NCI-H2107 (cell line): ENCODE measurements around the gene DDX41.
"Not testable (repeated sequence)": the region's sequence is repeated elsewhere in the genome, so short reads cannot be mapped to it uniquely, and the experiment has no call there.

Experiments used
- DNase-seq: peaks from one replicate; lab custom pipeline; 2025; lab: John Stamatoyannopoulos, UW

Gene DDX41

DNA sequence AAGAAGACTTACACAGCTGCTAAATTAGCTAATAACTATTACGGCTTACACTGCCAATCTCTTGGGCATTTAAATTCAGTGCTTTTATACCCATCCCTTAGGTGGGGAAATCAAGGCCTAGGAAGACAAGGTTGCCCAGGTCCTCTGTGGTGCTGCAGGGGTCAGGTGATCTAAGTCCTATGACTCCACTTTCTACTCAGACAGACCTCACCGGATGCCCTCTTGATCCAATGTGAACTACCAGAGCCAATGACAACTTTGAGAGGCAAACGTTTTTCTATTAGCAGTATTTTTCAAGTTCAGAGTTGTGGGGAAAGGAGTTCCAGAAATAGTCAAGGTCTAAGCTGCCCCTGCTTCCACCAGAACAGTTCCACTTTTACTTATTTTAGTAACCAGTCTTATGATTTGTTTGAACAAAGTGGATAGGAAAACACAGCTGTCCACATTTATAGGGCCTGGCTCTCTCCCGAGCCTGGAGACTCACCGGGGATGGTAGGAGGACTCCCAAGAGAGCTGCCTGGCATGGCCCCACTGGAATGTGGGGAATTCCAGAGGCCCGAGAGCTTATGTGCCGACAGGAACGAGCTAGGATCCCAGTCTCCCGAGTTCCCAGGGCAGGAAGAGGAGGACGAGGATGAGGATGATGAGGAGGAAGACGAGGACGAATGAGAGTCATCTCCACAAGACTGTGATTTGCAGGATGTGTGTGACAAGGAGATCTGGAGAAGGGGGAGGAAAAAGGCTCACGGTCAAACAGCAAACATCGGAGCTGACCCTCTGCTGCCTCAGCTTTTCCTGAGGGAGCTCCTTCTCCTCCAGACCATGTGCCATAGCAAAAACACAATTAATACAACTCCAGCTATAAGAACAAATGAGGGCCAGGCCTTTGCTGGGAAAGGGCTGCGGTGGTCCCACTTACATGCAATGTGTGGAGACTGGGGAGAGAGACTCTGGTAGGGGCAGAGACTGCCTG, 20.9 kb upstream of the DDX41 start:
- DNase-seq = no peak

DNA sequence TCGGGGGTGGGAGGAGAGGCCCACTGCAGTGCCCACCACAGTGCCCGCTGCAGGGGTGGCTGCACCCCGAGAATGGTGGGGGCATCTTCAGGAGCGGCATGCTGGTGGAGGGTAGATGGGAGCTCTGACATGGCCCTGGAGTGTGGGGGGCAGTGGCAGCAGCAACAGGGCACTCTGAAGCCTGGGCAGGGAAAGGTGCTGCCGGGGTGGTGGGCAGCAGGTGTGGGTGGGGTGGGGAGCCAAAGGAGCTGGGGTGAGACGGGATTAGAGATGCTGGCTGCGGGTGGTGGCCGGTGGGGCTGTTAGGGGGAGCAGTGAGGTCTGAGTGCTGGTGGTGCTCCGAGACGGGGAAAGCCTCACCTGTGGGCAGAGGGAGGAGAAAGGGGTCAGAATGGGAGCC, 19.6 kb upstream of the DDX41 start:
- DNase-seq = no peak

DNA sequence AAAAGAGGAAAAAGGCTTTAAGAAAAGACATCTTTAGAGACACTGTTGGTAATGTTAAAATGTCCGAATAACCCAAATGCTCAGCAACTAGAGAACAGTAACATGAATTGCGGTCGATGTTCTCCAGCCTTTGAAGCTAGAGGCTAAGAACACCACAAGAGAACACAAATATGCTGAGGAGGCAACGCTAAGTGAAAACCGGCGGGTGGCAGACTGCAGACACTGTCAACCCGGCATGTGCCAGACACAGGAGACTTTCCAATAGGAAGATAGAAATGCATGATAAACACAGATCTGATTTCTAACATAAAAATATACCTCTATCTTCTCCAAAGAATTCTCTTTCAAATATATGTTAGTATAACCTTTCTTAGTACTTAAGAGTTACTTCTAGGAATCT, 18.4 kb upstream of the DDX41 start:
- DNase-seq = no peak

GRCh38 chr5:177534433-177534832, 17.7 kb upstream of the DDX41 start:
- DNase-seq = not testable (repeated sequence)

- no peak for DNase-seq
Measured at GRCh38 chr5:177531209-177531940, 14.6 kb upstream of the DDX41 start.

DNA sequence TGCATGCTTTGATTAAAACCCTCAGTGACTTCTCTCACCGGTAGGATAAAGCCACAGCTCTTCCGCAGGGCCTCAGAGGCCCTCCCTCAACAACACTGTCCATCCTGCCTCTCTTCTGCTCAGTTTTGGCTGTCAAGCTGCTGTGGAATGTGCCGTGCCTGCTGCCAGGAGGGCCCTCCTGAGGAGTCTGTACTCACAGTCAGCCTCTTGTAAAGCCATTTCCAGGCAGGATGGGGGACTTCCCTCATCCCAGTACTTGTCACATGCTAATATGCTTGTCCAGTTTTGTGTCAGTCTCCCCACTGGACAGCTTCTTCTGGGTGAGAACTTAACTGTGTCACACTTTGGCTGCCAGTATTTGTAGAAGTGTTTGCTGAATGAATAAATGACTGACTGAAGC, 13.9 kb upstream of the DDX41 start:
- no peak for DNase-seq

GRCh38 chr5:177529247-177530203, 12.8 kb upstream of the DDX41 start:
- DNase-seq = no peak

GRCh38 chr5:177528631-177529030, 11.9 kb upstream of the DDX41 start:
- no peak for DNase-seq

DNA sequence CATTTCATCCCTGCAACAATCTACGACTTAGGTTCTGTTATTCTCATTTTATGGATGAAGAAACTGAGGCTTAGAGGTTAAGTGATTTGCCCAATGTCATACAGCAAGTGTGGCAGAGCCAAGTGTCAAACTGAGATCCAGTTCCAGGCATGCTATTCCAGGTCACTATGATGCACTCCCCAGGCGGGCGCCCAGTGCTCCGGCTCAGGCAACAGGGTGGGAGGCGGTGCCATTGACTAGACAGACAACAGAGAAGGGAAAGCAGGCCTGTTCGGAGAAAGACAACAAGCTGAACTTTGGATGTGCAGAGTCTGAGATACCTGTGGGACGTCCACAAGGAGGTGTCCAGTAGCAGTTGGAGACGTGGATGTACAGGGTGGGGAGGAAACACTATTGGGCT, 10.8 kb upstream of the DDX41 start:
- DNase-seq = no peak

- no peak for DNase-seq
Measured at GRCh38 chr5:177526791-177527190, 10.0 kb upstream of the DDX41 start.

GRCh38 chr5:177526191-177526590, 9.4 kb upstream of the DDX41 start:
- no peak for DNase-seq

- no peak for DNase-seq
Measured at GRCh38 chr5:177524941-177525655, 8.3 kb upstream of the DDX41 start.

DNA sequence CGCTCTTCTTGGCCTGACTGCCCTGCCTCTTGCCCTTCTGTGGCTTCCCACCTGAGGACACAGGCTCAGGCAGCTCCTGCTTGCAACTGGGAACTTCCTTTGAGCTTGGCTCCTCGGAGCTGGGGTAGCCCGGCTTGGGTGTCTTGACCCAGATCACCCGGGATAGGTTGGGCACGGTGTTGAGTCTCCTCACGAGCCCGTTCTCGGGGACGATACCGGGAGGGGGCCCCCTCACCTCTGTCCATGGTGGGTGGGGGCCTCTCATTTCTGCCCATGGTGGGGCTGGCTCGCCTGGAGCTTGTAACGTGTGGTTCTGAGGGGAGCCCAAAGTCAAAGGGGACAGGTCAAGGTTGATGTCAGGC, 7.8 kb upstream of the DDX41 start:
- DNase-seq = no peak

GRCh38 chr5:177523711-177524538, 7.2 kb upstream of the DDX41 start:
- DNase-seq = no peak

- no peak for DNase-seq
Measured at GRCh38 chr5:177520916-177521513, 4.3 kb upstream of the DDX41 start.

GRCh38 chr5:177520271-177520670, 3.5 kb upstream of the DDX41 start:
- DNase-seq = no peak

- DNase-seq = no peak
Measured at GRCh38 chr5:177519463-177520235, 2.9 kb upstream of the DDX41 start.

DNA sequence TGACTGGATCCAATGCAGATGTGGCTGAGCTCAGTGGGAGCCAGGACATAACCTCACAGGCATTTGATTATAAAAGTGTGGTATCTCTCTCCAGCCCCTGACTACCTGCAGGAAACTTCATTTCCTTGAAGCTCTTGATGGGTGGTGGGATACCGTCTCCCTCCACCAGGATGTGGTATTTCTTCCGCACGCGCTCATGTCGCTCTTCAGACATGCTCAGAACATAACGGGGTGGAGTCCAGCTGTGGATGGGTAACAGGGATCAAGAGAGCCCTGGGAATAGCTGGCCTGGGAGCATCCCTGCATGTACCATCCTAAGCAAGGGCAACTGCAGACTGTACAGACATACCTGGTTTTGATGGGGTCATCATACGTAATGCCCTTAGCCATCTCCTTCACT, 1.2 kb downstream of the DDX41 start:
- no peak for DNase-seq

- DNase-seq = no peak
Measured at GRCh38 chr5:177514541-177514940, 2.2 kb downstream of the DDX41 start.
